Measurements from ENCODE around the gene LRRC43.
"Not testable (repeated sequence)": the region's sequence is repeated elsewhere in the genome, so short reads cannot be mapped to it uniquely, and the experiment has no call there.

LRRC43 gene

GRCh38 chr12:122158700-122159285, 24.1 kb upstream of the LRRC43 start:
- DNase-seq (ENCODE audit: low spot score): no peak

- no peak for DNase-seq (ENCODE audit: low spot score)
Measured at GRCh38 chr12:122159882-122160281, 23.0 kb upstream of the LRRC43 start.

GRCh38 chr12:122160761-122161160, 22.2 kb upstream of the LRRC43 start:
- no peak for DNase-seq (ENCODE audit: low spot score)

GRCh38 chr12:122161682-122162081, 21.2 kb upstream of the LRRC43 start:
- DNase-seq (ENCODE audit: low spot score): no peak

GRCh38 chr12:122162976-122163375, 19.9 kb upstream of the LRRC43 start:
- DNase-seq (ENCODE audit: low spot score): no peak

- DNase-seq (ENCODE audit: low spot score): no peak
Measured at GRCh38 chr12:122166422-122167349, 16.2 kb upstream of the LRRC43 start.

- no peak for DNase-seq (ENCODE audit: low spot score)
Measured at GRCh38 chr12:122167356-122167925, 15.5 kb upstream of the LRRC43 start.

- DNase-seq (ENCODE audit: low spot score): no peak
Measured at GRCh38 chr12:122168492-122168891, 14.4 kb upstream of the LRRC43 start.

GRCh38 chr12:122171399-122171798, 11.5 kb upstream of the LRRC43 start:
- no peak for DNase-seq (ENCODE audit: low spot score)

- no peak for DNase-seq (ENCODE audit: low spot score)
Measured at GRCh38 chr12:122172262-122172939, 10.5 kb upstream of the LRRC43 start.

- DNase-seq (ENCODE audit: low spot score): no peak
Measured at GRCh38 chr12:122174155-122174845, 8.6 kb upstream of the LRRC43 start, which contains the start of gene IL31. Gene IL31 (minus strand): TSS chr12:122174221. CDS start chr12:122174172, 49 bp downstream.

- not testable (repeated sequence) for DNase-seq (ENCODE audit: low spot score)
Measured at GRCh38 chr12:122176473-122176872, 6.5 kb upstream of the LRRC43 start.

GRCh38 chr12:122183588-122183940, 641 bp downstream of the LRRC43 start:
- DNase-seq (ENCODE audit: low spot score): no peak

- no peak for DNase-seq (ENCODE audit: low spot score)
Measured at GRCh38 chr12:122184517-122184916, 1.6 kb downstream of the LRRC43 start.

- no peak for DNase-seq (ENCODE audit: low spot score)
Measured at GRCh38 chr12:122185079-122185478, 2.2 kb downstream of the LRRC43 start.

- DNase-seq (ENCODE audit: low spot score): no peak
Measured at GRCh38 chr12:122185494-122186082, 2.7 kb downstream of the LRRC43 start.

GRCh38 chr12:122187466-122187865, 4.5 kb downstream of the LRRC43 start:
- DNase-seq (ENCODE audit: low spot score): no peak

- DNase-seq (ENCODE audit: low spot score): no peak
Measured at GRCh38 chr12:122189626-122190475, 6.9 kb downstream of the LRRC43 start.

- DNase-seq (ENCODE audit: low spot score): peak; percentile 55
Measured at GRCh38 chr12:122190842-122191668, 8.1 kb downstream of the LRRC43 start.

- DNase-seq (ENCODE audit: low spot score): no peak
Measured at GRCh38 chr12:122192441-122192840, 9.5 kb downstream of the LRRC43 start.
